Uterus (tissue), 4 donors: ENCODE measurements around the gene NLGN1. TPM values are rescaled to one million over a fixed set of nuclear protein-coding genes. Genes with fewer than 3 reads are reported as not detected.

Experiments used
- DNase-seq, 2 donors: peaks; one replicate each; pipeline ENCODE4 v3.0.0-alpha.2; 2019 to 2020
- H3K27ac ChIP-seq, 2 donors: fragments of 200-600 bp; sonication (generic); 1 replicate in 1 of 2; 2 replicates in 1 of 2; pipeline ENCODE4 v1.5.1; 2016 to 2018
- H3K27me3 ChIP-seq, 2 donors: fragments of 200-600 bp; sonication (generic); one replicate each; pipeline ENCODE4 v1.5.1; 2018 to 2019; ENCODE audit warnings: control low read depth in 1 of 2
- H3K36me3 ChIP-seq, 2 donors: fragments of 200-600 bp; sonication (generic); one replicate each; pipeline ENCODE4 v1.5.1; 2019; ENCODE audit warnings: control low read depth in 1 of 2
- H3K4me1 ChIP-seq, 2 donors: fragments of 200-600 bp; sonication (generic); one replicate each; pipeline ENCODE4 v1.5.1; 2018 to 2019; ENCODE audit warnings: control low read depth in 1 of 2
- H3K4me3 ChIP-seq, 2 donors: fragments of 200-600 bp; sonication (generic); 1 replicate in 1 of 2; 2 replicates in 1 of 2; pipeline ENCODE4 v1.5.1; 2018 to 2019; ENCODE audit warnings: mild to moderate bottlenecking in 1 of 2
- H3K9me3 ChIP-seq, 2 donors: fragments of 200-600 bp; sonication (generic); one replicate each; pipeline ENCODE4 v1.5.1; 2019; ENCODE audit warnings: control low read depth in 1 of 2
- POLR2A ChIP-seq, 2 donors: fragments of 450-650 bp; IDR thresholded peaks; one replicate each; pipeline ENCODE4 v1.6.1; 2016; ENCODE audit warnings: antibody characterized with exemption in 2 of 2, mild to moderate bottlenecking in 1 of 2, moderate library complexity in 1 of 2
- intact Hi-C: fragments of 100-400 bp; cut with DNase I; formaldehyde crosslinking; loops from one replicate; pipeline ENCODE4 v1.15.1; 2023; ENCODE audit warnings: low total_unique reads
- total RNA-seq, 4 donors: library from RNA; depleted of rRNA in 3 of 4; stranded (reverse); fragments of >200 nt in 3 of 4; gene quantifications; one replicate each; pipeline versions ENCODE4 v1.1.0 to v1.2.4, GENCODE V29; 2014 to 2023
- TF ChIP-seq, protein P1 (sequence below), 4 experiments: fragments of 200-600 bp in 2 of 4; fragments of 450-650 bp in 2 of 4; sonication (generic) in 2 of 4; IDR thresholded peaks; one replicate each; pipeline ENCODE4 v1.5.1; 2016 to 2019; ENCODE audit warnings: antibody characterized with exemption in 4 of 4, mild to moderate bottlenecking in 2 of 4, moderate library complexity in 1 of 4
- donor health status: DM: yes; HTN: yes; CAD: no.

NLGN1 gene
- total RNA-seq, 4 donors from 2014 or later = 3.6 to 44.8 (median 9.8) TPM

- intact Hi-C loops = no loop called here
- H3K27me3 ChIP-seq = no peaks in the 10 kb centered on the region
- no peaks in the 10 kb centered on the region for H3K9me3 ChIP-seq
- no peak for DNase-seq
- H3K4me1 ChIP-seq = no peaks in the 10 kb centered on the region
- H3K27ac ChIP-seq = no peak overlapping the region
- H3K4me3 ChIP-seq = no peak overlapping the region
- no peaks in the 10 kb centered on the region for H3K36me3 ChIP-seq
- TF ChIP-seq POLR2A (IDR thresholded peaks at IDR 0.05) = no peak
- TF ChIP-seq, protein P1, sequence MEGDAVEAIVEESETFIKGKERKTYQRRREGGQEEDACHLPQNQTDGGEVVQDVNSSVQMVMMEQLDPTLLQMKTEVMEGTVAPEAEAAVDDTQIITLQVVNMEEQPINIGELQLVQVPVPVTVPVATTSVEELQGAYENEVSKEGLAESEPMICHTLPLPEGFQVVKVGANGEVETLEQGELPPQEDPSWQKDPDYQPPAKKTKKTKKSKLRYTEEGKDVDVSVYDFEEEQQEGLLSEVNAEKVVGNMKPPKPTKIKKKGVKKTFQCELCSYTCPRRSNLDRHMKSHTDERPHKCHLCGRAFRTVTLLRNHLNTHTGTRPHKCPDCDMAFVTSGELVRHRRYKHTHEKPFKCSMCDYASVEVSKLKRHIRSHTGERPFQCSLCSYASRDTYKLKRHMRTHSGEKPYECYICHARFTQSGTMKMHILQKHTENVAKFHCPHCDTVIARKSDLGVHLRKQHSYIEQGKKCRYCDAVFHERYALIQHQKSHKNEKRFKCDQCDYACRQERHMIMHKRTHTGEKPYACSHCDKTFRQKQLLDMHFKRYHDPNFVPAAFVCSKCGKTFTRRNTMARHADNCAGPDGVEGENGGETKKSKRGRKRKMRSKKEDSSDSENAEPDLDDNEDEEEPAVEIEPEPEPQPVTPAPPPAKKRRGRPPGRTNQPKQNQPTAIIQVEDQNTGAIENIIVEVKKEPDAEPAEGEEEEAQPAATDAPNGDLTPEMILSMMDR (IDR thresholded peaks at IDR 0.05) = no peak
Measured at GRCh38 chr3:173913397-173913796, 515.9 kb downstream of the NLGN1 start.

GRCh38 chr3:173913974-173914421 lies 516.5 kb downstream of the NLGN1 start:
- DNase-seq = no peak
- intact Hi-C loops = no loop called here
- TF ChIP-seq, protein P1 (IDR thresholded peaks at IDR 0.05) = no peak
- TF ChIP-seq POLR2A (IDR thresholded peaks at IDR 0.05) = no peak

GRCh38 chr3:173916799-173917198 lies 519.3 kb downstream of the NLGN1 start:
- no peak for TF ChIP-seq POLR2A (IDR thresholded peaks at IDR 0.05)
- TF ChIP-seq, protein P1 (IDR thresholded peaks at IDR 0.05) = no peak
- no peak overlapping the region for H3K27ac ChIP-seq

More at GRCh38 chr3:173913974-173914421, 516.5 kb downstream of the NLGN1 start:
- Histone ChIP-seq H3K36me3 (no peaks in the 10 kb centered on the region), H3K27ac (no peak overlapping the region), H3K9me3 (no peaks in the 10 kb centered on the region), H3K27me3 (no peaks in the 10 kb centered on the region), H3K4me3 (no peak overlapping the region), H3K4me1 (no peaks in the 10 kb centered on the region)

DNA sequence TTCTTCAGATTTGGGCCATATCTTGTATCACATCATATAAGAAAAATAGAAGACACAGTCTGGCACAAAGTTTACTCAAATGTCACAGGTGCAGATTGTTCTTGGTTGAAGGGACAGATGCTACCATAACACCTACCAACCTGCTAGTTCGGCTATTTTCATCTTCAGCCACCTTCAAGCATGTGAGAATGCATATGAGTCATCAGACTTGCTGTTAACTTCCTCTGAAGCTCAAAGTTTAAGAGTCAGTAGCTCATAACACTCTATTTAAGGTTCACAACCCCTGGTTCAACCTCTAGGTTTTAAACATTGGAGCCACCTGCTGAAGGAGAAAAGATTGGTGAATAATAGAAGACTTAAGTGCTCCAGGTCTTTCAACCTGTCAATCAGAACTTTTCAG lies 522.8 kb downstream of the NLGN1 start:
- Histone ChIP-seq H3K27me3 (no peaks in the 10 kb centered on the region), H3K9me3 (no peaks in the 10 kb centered on the region), H3K27ac (no peak overlapping the region), H3K4me3 (no peak overlapping the region), H3K4me1 (no peaks in the 10 kb centered on the region), H3K36me3 (no peaks in the 10 kb centered on the region)
- no peak for DNase-seq
- intact Hi-C loops = no loop called here
- TF ChIP-seq, protein P1 (IDR thresholded peaks at IDR 0.05) = no peak
- no peak for TF ChIP-seq POLR2A (IDR thresholded peaks at IDR 0.05)

More at GRCh38 chr3:173916799-173917198, 519.3 kb downstream of the NLGN1 start:
- Histone ChIP-seq H3K4me1 (no peaks in the 10 kb centered on the region), H3K27me3 (no peaks in the 10 kb centered on the region), H3K36me3 (no peaks in the 10 kb centered on the region), H3K4me3 (no peak overlapping the region), H3K9me3 (no peaks in the 10 kb centered on the region)
- intact Hi-C loops = no loop called here
- DNase-seq = no peak

DNA sequence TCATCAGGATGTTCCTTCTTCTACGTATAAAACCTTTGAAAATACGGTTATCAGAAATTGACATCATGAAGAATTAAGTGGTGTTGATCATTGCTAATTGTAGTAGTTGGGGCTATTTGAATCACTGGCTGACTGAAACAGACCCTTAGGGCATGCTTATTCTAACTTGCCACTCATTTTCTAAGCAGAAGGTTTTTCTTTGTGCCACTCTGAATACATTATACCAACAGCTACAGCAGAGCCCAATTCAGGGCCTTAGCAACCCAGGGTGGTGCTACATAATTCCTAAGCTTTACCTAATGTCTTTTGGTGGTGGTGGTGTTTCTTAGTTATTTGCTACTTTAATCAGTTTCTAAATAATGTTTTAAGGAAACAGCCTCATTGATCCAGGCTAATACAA lies 524.2 kb downstream of the NLGN1 start:
- Histone ChIP-seq H3K4me3 (no peak overlapping the region), H3K36me3 (no peaks in the 10 kb centered on the region), H3K9me3 (no peaks in the 10 kb centered on the region), H3K27me3 (no peaks in the 10 kb centered on the region), H3K4me1 (no peaks in the 10 kb centered on the region), H3K27ac (no peak overlapping the region)
- DNase-seq = no peak
- intact Hi-C loops = no loop called here
- TF ChIP-seq, protein P1 (IDR thresholded peaks at IDR 0.05) = no peak
- no peak for TF ChIP-seq POLR2A (IDR thresholded peaks at IDR 0.05)
